Karpas-422 (cell line): Measurements from ENCODE around the gene BCL11B. TPM values are rescaled to one million over a fixed set of nuclear protein-coding genes. Genes with fewer than 3 reads are reported as not detected.

ENCODE experiments used
- DNase-seq: peaks from one replicate; pipeline ENCODE4 v3.0.0-alpha.2; 2015
- H2AFZ ChIP-seq: fragments of 200-600 bp; sonication (generic); 2 replicates; pipeline ENCODE4 v1.6.1; 2014; ENCODE audit warnings: antibody characterized with exemption, low read length, mixed read lengths
- H3K27ac ChIP-seq: fragments of 200-600 bp; sonication (generic); 2 replicates; pipeline ENCODE4 v1.5.1; 2014; ENCODE audit warnings: mild to moderate bottlenecking, low read length, moderate library complexity
- H3K27me3 ChIP-seq: fragments of 200-600 bp; sonication (generic); 2 replicates; pipeline ENCODE4 v1.6.1; 2014; ENCODE audit warnings: low read length, mixed read lengths
- H3K36me3 ChIP-seq: fragments of 200-600 bp; sonication (generic); 2 replicates; pipeline ENCODE4 v1.6.1; 2014; ENCODE audit warnings: low read length, mixed read lengths; ENCODE audit not compliant: insufficient read depth
- H3K4me1 ChIP-seq: fragments of 200-600 bp; sonication (generic); 2 replicates; pipeline ENCODE4 v1.6.1; 2014; ENCODE audit warnings: mild to moderate bottlenecking, low read length, mixed read lengths
- H3K4me2 ChIP-seq: fragments of 200-600 bp; sonication (generic); 2 replicates; pipeline ENCODE4 v1.6.1; 2014; ENCODE audit warnings: low read length, low read depth, mild to moderate bottlenecking; ENCODE audit not compliant: poor library complexity, severe bottlenecking
- H3K4me3 ChIP-seq: fragments of 200-600 bp; sonication (generic); 2 replicates; pipeline ENCODE4 v1.5.1; 2014; ENCODE audit warnings: mild to moderate bottlenecking, antibody characterized with exemption, low read length, mixed read lengths
- H3K79me2 ChIP-seq: fragments of 200-600 bp; sonication (generic); 2 replicates; pipeline ENCODE4 v1.6.1; 2014; ENCODE audit warnings: mild to moderate bottlenecking, low read length, mixed read lengths
- H3K9ac ChIP-seq: fragments of 200-600 bp; sonication (generic); 2 replicates; pipeline ENCODE4 v1.6.0; 2014; ENCODE audit warnings: low read length
- H3K9me2 ChIP-seq: fragments of 200-600 bp; sonication (generic), shearing (Covaris generic); replicated peaks from 2 replicates; pipeline ENCODE4 v1.6.0; 2014; ENCODE audit warnings: mild to moderate bottlenecking, low read length, moderate library complexity; ENCODE audit not compliant: insufficient read depth
- H3K9me3 ChIP-seq: fragments of 300-700, 200-600 bp; sonication (generic); 2 replicates; pipeline ENCODE4 v1.6.1; 2014; ENCODE audit warnings: low read length, mixed read lengths
- H4K20me1 ChIP-seq: fragments of 200-600 bp; sonication (generic); 2 replicates; pipeline ENCODE4 v1.6.1; 2014; ENCODE audit warnings: mild to moderate bottlenecking, antibody characterized with exemption, low read length, low read depth; ENCODE audit not compliant: insufficient read depth
- total RNA-seq: library from RNA; depleted of rRNA; stranded (reverse); fragments of >200 nt; shearing (Covaris generic); gene quantifications from 2 replicates; pipeline ENCODE4 v1.2.3, GENCODE V29; 2014; ENCODE audit warnings: low replicate concordance

BCL11B gene
- total RNA-seq, 1 experiment from 2014 or later: not detected

- no peak for DNase-seq
- Histone ChIP-seq H3K9ac (no peak overlapping the region), H2AFZ (no peak overlapping the region), H3K9me2 (no peaks in the 10 kb centered on the region), H3K4me3 (no peak overlapping the region), H3K4me1 (no peaks in the 10 kb centered on the region), H3K79me2 (no peaks in the 10 kb centered on the region), H3K9me3 (0 out of 2 replicates have a peak, but pooled peaks cover 5% of the 10 kb centered on the region), H3K27ac (no peak overlapping the region), H4K20me1 (no peaks in the 10 kb centered on the region), H3K27me3 (no peaks in the 10 kb centered on the region), H3K4me2 (no peak overlapping the region), H3K36me3 (no peaks in the 10 kb centered on the region)
Observed at GRCh38 chr14:99236386-99237138, 35.4 kb downstream of the BCL11B start.

DNA sequence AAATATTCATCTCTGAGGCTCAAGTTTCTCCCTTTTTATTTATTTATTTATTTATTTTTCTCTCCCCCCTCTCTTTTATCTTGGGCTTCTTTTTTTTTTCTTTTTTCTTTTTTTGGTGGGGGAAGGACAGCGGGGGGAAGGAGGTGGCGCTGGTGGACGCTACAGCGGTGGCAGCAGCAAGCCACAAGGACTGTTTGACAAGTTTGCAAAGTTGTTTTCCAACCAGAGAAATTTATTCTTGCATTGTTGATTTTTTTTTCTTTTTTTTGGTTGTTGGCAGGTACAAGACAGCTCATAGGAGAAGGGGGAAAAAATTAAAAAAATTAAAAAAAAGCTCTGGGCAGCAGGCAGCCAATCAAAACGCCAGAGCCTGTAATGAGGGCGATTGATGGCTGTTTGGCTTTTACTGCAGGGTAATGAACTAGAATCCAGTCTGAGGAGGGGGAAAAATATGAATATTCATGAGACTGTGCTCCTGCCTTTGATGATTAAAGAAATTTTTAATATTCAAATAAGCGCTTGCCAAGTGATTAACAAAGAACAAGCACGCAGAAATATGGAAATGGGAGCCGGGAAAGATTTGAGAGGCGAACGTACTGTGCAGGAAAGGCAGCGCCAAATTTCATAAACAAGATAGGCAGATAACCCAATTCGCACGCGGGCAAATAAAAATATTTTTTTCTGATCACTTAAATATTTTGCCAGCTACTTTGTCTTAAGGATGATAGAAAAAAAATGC, 36.2 kb downstream of the BCL11B start:
- no peaks in the 10 kb centered on the region for H3K36me3 ChIP-seq
- H3K9ac ChIP-seq: no peak overlapping the region

GRCh38 chr14:99234961-99235571, 36.9 kb downstream of the BCL11B start:
- Histone ChIP-seq H3K4me2 (no peak overlapping the region), H3K4me3 (no peak overlapping the region), H3K9me3 (0 out of 2 replicates have a peak, but pooled peaks cover 5% of the 10 kb centered on the region), H3K27ac (no peak overlapping the region), H2AFZ (no peak overlapping the region), H3K9ac (no peak overlapping the region), H3K4me1 (no peaks in the 10 kb centered on the region), H3K79me2 (no peaks in the 10 kb centered on the region), H4K20me1 (no peaks in the 10 kb centered on the region), H3K36me3 (no peaks in the 10 kb centered on the region), H3K9me2 (no peaks in the 10 kb centered on the region), H3K27me3 (no peaks in the 10 kb centered on the region)
- DNase-seq: no peak

More for the DNA sequence above, 36.2 kb downstream of the BCL11B start:
- H3K79me2 ChIP-seq: no peaks in the 10 kb centered on the region
- no peaks in the 10 kb centered on the region for H3K27me3 ChIP-seq
- H4K20me1 ChIP-seq: no peaks in the 10 kb centered on the region
- H3K4me3 ChIP-seq: no peak overlapping the region
- H2AFZ ChIP-seq: no peak overlapping the region
- no peak overlapping the region for H3K4me2 ChIP-seq
- no peak overlapping the region for H3K27ac ChIP-seq
- no peak for DNase-seq
- H3K9me3 ChIP-seq: 0 out of 2 replicates have a peak, but pooled peaks cover 5% of the 10 kb centered on the region
- no peaks in the 10 kb centered on the region for H3K4me1 ChIP-seq
- no peaks in the 10 kb centered on the region for H3K9me2 ChIP-seq

GRCh38 chr14:99234355-99234754, 37.6 kb downstream of the BCL11B start:
- no peaks in the 10 kb centered on the region for H4K20me1 ChIP-seq
- H3K9me3 ChIP-seq: 0 out of 2 replicates have a peak, but pooled peaks cover 5% of the 10 kb centered on the region
- no peak overlapping the region for H3K4me3 ChIP-seq
- no peak for DNase-seq
- H3K4me2 ChIP-seq: no peak overlapping the region
- no peak overlapping the region for H2AFZ ChIP-seq
- no peaks in the 10 kb centered on the region for H3K36me3 ChIP-seq
- H3K9ac ChIP-seq: no peak overlapping the region
- no peaks in the 10 kb centered on the region for H3K4me1 ChIP-seq
- H3K79me2 ChIP-seq: no peaks in the 10 kb centered on the region
- no peaks in the 10 kb centered on the region for H3K27me3 ChIP-seq
- no peak overlapping the region for H3K27ac ChIP-seq
- H3K9me2 ChIP-seq: no peaks in the 10 kb centered on the region

DNA sequence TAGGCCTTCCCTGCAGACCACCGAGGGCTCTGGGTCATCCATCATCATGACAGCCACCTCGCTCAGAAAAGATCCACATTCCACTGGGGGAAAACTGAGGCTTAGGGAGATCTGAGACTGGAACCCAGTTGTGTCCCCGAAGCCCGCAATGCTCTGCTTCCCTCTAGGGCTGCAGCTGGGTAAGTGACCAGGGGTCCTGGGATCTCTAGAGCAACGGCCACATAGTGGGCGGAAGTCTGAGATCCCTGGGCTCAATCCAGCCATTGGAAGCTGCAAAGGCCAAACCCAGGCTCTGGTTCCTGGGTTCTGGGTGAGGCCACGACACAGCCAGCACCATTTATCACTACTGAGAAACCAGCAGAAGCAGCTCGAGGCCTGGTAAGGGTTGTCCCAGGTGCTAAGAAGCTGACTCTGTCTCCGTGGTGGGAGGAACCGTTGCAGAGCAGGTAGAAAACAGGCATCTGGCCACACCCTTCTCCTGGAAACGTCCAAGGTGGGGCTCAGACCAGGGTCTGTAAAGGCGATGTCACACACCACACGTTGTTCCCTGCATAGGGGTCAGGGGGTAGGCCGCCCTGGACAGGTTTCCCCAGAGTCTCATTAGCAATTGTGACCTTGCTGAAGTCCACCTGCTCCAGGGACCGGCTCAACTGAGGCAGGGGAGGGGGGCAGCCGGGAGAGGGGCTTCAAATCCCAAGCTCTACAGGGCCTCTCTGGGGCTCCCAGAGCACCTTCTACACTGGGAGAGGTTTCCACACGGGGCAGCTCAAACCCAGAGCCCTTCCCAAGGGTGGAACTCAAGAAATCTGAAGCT, 38.6 kb downstream of the BCL11B start:
- Histone ChIP-seq H3K27ac (no peak overlapping the region), H3K79me2 (no peaks in the 10 kb centered on the region), H3K4me2 (no peak overlapping the region), H3K4me1 (no peaks in the 10 kb centered on the region), H3K9ac (no peak overlapping the region), H4K20me1 (no peaks in the 10 kb centered on the region), H3K27me3 (no peaks in the 10 kb centered on the region), H3K4me3 (no peak overlapping the region), H3K9me2 (no peaks in the 10 kb centered on the region), H2AFZ (no peak overlapping the region), H3K36me3 (no peaks in the 10 kb centered on the region), H3K9me3 (0 out of 2 replicates have a peak, but pooled peaks cover 5% of the 10 kb centered on the region)
- no peak for DNase-seq

DNA sequence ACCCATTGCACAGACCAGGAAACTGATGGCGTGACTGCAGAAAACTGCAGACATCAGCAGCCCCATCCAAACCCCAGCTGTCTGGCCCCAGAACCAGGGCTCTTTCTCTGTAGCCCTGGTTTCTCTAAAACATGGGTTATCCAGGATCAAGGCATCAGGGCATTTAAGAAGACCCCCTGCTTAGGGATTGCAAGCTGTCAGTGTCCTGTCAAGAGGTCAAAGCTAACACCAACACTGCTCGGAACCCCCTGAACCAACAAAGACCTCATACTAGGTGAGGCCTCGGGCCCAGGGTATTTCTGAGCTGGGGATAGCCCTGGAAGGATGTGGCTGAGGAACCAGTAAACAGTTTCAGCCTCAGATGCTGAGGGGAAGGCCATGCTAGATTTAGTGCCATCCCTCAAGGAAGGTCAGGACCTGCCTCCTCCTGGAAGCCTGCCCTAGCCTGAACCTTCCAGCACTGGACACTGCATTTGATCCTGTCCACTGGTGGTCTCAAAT, 39.2 kb downstream of the BCL11B start:
- no peak overlapping the region for H3K9ac ChIP-seq
- no peak overlapping the region for H3K4me2 ChIP-seq
- no peak overlapping the region for H3K4me3 ChIP-seq
- no peak overlapping the region for H2AFZ ChIP-seq
- H3K9me3 ChIP-seq: 0 out of 2 replicates have a peak, but pooled peaks cover 5% of the 10 kb centered on the region
- H3K36me3 ChIP-seq: no peaks in the 10 kb centered on the region
- DNase-seq: no peak
- H4K20me1 ChIP-seq: no peaks in the 10 kb centered on the region
- no peaks in the 10 kb centered on the region for H3K4me1 ChIP-seq
- H3K27me3 ChIP-seq: no peaks in the 10 kb centered on the region
- H3K79me2 ChIP-seq: no peaks in the 10 kb centered on the region
- no peak overlapping the region for H3K27ac ChIP-seq
- H3K9me2 ChIP-seq: no peaks in the 10 kb centered on the region

DNA sequence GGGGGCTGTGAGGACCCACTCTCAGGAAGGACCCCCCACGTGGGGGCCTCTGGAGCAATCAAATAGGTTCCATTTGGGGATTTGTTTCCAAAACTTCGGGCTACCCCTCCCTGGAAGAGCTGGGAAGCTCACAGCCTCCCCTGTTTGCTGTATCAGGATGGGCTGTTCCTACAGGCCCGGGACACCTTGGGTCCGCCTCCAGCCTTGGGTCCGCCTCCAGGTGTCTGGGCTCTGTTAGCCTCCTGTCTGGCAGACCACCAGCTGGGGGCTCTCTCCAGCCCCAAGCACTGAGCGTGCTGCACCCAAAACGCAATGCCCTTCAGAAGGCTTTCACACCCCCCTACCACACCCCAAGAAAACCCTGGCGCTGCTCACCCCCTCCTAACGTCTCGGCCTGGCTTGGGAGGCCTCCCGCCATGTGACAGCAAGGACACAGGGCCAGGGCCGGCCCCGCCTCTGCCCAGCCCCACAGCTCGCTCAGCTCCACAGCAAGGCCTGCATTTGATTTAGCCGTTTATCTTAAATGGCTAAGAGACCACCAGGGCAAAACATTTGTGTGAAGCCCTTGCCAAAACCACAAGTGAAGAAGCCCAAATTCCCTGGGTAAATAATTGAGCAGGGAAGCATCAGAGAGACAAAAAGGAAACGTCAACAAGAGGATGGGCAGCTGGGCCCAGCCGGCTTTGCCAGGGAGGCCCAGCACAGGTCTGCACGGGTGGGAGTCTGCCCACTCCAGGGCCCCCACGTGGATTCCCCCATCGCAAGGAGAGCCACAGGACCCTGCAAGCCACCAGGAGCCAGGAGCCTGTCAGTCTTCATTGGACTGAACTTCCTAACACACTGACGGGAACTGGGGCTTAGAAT, 39.9 kb downstream of the BCL11B start:
- no peaks in the 10 kb centered on the region for H3K4me1 ChIP-seq
- H3K4me2 ChIP-seq: no peak overlapping the region
- H3K4me3 ChIP-seq: no peak overlapping the region
- no peak for DNase-seq
- no peaks in the 10 kb centered on the region for H3K36me3 ChIP-seq
- no peak overlapping the region for H2AFZ ChIP-seq
- H3K27me3 ChIP-seq: no peaks in the 10 kb centered on the region
- H4K20me1 ChIP-seq: no peaks in the 10 kb centered on the region
- H3K79me2 ChIP-seq: no peaks in the 10 kb centered on the region
- H3K9ac ChIP-seq: no peak overlapping the region
- H3K9me3 ChIP-seq: 0 out of 2 replicates have a peak, but pooled peaks cover 5% of the 10 kb centered on the region
- H3K9me2 ChIP-seq: no peaks in the 10 kb centered on the region
- H3K27ac ChIP-seq: no peak overlapping the region
